ENCODE results near the gene SLC39A9. TPM values are rescaled to one million over a fixed set of nuclear protein-coding genes. Genes with fewer than 3 reads are reported as not detected.

Gene SLC39A9
- total RNA-seq, 1 donor from 2014 or later = 60.9 TPM

DNA sequence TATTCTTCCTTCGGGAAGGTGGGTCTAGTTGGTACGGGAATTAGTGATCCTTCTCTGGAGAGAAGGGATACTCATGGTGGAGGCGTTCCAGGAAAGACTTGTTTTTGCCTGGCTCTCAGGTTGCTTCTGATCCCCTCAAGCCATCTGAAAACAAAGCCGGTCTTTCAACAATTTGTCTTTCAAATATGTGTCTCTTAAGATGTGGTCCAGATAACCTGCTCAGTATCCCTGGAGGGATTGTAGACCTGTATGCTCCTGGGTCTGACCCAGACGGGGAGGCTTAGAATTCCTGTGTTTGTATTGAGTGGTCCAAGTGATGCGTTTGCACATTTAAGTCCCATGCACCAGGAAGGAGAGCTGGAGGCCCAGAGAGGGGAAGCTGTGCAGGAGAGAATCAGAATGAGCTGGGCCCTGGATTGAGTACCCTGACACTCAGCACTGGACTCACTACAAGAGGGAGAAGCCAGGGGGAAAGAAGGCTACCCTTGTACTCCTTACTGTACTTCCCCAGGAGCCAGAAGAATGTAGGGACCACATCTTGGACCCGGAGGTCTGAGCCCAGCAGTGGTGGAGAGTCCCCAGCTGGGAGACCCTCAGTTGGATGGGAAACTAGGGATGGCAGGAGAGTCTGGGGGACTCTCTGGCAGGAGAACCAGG, 40.8 kb upstream of the SLC39A9 start:
- H3K4me1 Mint-ChIP-seq (ENCODE audit: unreplicated experiment) = peaks cover 7% of the 10 kb centered on the region
- peaks cover 9% of the 10 kb centered on the region for H3K27me3 Mint-ChIP-seq
- no peak overlapping the region for H3K27ac Mint-ChIP-seq
- no peaks in the 10 kb centered on the region for H3K36me3 Mint-ChIP-seq
- no peak overlapping the region for H3K4me3 Mint-ChIP-seq
- DNase-seq (ENCODE audit: extremely low spot score, unreplicated experiment) = no peak
- TF ChIP-seq, protein P1, sequence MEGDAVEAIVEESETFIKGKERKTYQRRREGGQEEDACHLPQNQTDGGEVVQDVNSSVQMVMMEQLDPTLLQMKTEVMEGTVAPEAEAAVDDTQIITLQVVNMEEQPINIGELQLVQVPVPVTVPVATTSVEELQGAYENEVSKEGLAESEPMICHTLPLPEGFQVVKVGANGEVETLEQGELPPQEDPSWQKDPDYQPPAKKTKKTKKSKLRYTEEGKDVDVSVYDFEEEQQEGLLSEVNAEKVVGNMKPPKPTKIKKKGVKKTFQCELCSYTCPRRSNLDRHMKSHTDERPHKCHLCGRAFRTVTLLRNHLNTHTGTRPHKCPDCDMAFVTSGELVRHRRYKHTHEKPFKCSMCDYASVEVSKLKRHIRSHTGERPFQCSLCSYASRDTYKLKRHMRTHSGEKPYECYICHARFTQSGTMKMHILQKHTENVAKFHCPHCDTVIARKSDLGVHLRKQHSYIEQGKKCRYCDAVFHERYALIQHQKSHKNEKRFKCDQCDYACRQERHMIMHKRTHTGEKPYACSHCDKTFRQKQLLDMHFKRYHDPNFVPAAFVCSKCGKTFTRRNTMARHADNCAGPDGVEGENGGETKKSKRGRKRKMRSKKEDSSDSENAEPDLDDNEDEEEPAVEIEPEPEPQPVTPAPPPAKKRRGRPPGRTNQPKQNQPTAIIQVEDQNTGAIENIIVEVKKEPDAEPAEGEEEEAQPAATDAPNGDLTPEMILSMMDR (conservative IDR thresholded peaks at IDR 0.05) = no peak
- no peaks in the 10 kb centered on the region for H3K9me3 Mint-ChIP-seq

DNA sequence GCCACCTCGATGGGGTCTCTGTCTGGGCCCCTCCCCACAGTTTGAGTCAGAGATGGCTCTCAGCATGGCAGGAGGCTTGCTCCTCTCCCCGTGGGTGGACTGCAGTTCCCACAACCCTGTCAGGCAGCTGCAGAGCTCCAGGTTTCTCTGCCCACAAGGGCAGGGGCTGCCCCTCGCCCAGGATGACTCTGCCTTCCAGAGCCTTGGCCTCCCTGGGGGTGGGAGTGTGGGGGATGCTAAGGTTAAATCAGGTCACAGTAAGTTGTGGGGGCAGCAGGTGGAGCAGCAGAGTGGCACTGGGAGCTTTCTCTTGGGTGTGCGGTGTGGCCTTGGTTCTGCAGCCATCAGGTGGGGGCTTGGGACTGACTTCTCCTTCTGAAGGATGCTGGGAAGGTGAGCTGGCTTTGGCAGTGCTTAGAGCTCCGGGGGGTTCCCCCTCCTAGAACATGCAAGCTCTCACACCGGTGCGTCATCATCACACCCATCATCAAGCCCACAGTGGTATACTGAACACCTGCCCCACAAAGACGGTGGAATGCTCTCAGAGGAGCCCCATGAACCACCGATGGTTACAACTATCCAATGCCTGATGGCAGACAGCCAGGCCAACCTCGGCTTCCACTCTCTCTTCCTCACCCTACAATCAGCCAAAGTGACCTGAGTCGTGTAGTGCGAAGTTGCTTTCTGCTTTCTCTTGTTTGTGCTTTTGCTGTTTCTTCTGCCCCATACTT, 40.1 kb upstream of the SLC39A9 start:
- no peaks in the 10 kb centered on the region for H3K36me3 Mint-ChIP-seq
- no peaks in the 10 kb centered on the region for H3K9me3 Mint-ChIP-seq
- H3K4me3 Mint-ChIP-seq = no peak overlapping the region
- H3K27ac Mint-ChIP-seq = no peak overlapping the region
- H3K27me3 Mint-ChIP-seq = peaks cover 9% of the 10 kb centered on the region
- TF ChIP-seq, protein P1 (conservative IDR thresholded peaks at IDR 0.05) = no peak
- DNase-seq (ENCODE audit: extremely low spot score, unreplicated experiment) = no peak
- peaks cover 7% of the 10 kb centered on the region for H3K4me1 Mint-ChIP-seq (ENCODE audit: unreplicated experiment)

DNA sequence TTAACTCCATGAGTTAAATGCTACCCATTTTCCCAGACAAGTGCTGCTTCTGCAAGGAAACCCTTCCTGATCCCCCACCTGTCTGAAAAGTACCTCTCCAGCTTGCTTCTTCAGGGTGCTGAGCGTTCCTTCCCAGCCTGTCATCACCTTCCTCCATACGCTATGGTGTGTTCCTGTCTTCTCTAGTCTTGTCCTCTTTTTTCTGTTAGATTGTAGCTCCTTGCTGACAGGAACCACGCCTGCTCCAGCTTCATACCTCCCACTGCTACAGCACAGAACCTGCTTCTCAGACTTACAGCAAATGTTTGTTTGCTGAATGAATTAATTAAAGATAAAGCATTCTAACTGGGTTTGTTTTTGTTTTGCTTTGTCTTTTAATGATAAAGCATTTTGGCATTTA, 39.5 kb upstream of the SLC39A9 start:
- no peak overlapping the region for H3K4me3 Mint-ChIP-seq
- H3K4me1 Mint-ChIP-seq (ENCODE audit: unreplicated experiment) = peaks cover 7% of the 10 kb centered on the region
- H3K9me3 Mint-ChIP-seq = no peaks in the 10 kb centered on the region
- TF ChIP-seq, protein P1 (conservative IDR thresholded peaks at IDR 0.05) = no peak
- H3K27ac Mint-ChIP-seq = no peak overlapping the region
- peaks cover 11% of the 10 kb centered on the region for H3K27me3 Mint-ChIP-seq
- H3K36me3 Mint-ChIP-seq = no peaks in the 10 kb centered on the region
- no peak for DNase-seq (ENCODE audit: extremely low spot score, unreplicated experiment)

DNA sequence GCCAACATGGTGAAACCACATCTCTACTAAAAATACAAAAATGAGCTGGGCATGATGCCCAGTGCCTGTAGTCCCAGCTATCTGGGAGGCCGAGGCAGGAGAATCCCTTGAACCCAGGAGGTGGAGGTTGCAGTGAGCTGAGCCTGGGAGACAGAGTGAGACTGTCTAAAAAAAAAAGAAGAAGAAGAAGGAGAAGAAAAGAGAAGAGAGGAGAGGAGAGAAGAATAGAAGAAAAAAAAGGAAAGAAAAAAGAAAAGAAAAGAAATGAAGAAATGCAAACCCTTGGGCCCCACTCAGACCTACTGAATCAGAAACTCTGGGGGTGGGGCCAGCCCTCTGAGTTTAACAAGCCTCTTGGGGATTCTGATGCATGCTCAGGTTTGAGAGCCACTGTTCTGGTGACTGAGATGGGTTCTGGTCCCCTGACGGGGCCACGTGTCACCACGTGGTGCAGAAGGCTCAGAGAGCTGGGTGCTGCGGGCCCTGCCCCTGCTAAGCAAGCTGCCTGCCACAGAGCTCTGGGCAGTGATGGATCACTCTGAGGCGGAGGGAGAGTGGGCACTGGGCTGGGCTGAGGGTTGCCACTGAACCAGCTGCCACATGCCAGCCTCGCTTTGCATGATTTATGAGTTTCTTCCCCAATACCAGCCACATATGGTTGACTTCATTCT, 37.9 kb upstream of the SLC39A9 start:
- Mint-ChIP-seq H3K9me3 (no peaks in the 10 kb centered on the region), H3K27me3 (peaks cover 10% of the 10 kb centered on the region), H3K36me3 (no peaks in the 10 kb centered on the region), H3K4me3 (no peak overlapping the region), H3K27ac (no peak overlapping the region), H3K4me1 (ENCODE audit: unreplicated experiment) (no peaks in the 10 kb centered on the region)
- no peak for DNase-seq (ENCODE audit: extremely low spot score, unreplicated experiment)
- TF ChIP-seq, protein P1 (conservative IDR thresholded peaks at IDR 0.05) = no peak

DNA sequence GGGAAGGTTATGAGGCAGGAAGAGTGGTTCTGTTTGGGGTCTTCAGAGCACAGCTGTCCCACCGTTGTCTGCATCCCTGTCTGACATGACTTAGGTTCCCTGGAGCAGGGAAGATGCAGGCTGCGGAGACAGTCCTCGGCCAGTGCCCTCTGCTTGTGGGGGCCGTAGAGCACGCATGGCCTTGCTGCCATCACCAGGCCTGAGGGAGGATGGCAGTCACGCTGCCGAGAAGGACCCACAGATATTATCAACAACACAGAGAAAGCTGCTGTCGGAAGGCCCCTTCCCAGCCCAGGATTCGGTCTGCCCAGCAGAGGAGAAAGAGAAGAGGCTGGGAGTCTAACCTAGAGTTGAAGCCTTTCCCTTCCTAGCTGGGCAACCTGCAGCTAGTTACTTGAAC, 35.4 kb upstream of the SLC39A9 start:
- Mint-ChIP-seq H3K4me3 (no peak overlapping the region), H3K36me3 (no peaks in the 10 kb centered on the region), H3K27me3 (peaks cover 10% of the 10 kb centered on the region), H3K9me3 (no peaks in the 10 kb centered on the region), H3K4me1 (ENCODE audit: unreplicated experiment) (no peaks in the 10 kb centered on the region), H3K27ac (no peak overlapping the region)
- TF ChIP-seq, protein P1 (conservative IDR thresholded peaks at IDR 0.05) = peak; percentile 59
- DNase-seq (ENCODE audit: extremely low spot score, unreplicated experiment) = no peak

Measured in type B pancreatic cell (in vitro differentiated cells).